Liver (tissue), 3 donors: Measurements from ENCODE around the gene ZNF862.

Experiments used
- CTCF ChIP-seq: fragments of 150-350 bp; IDR thresholded peaks from 2 replicates; pipeline ENCODE4 v1.5.1; 2017; ENCODE audit warnings: improper control_type of control experiment, low read depth, low read length; ENCODE audit not compliant: missing input control
- EGR1 ChIP-seq, 2 donors: IDR thresholded peaks; 2 replicates each; pipeline ENCODE4 v1.6.1; 2016 to 2018; ENCODE audit warnings: antibody characterized with exemption in 2 of 2, low read depth in 2 of 2
- FOXA1 ChIP-seq: IDR thresholded peaks from 2 replicates; pipeline ENCODE4 v1.6.1; 2016; ENCODE audit warnings: antibody characterized with exemption
- HNF4A ChIP-seq, 2 donors: conservative IDR thresholded peaks; 2 replicates each; pipeline ENCODE4 v1.6.1; 2016; ENCODE audit warnings: antibody characterized with exemption in 2 of 2, mild to moderate bottlenecking in 2 of 2
- HNF4G ChIP-seq: IDR thresholded peaks from 2 replicates; pipeline ENCODE4 v1.6.1; 2016; ENCODE audit warnings: antibody characterized with exemption
- MAX ChIP-seq: IDR thresholded peaks from 2 replicates; pipeline ENCODE4 v1.6.1; 2016; ENCODE audit warnings: antibody characterized with exemption
- RAD21 ChIP-seq, 2 donors: IDR thresholded peaks; 2 replicates each; pipeline ENCODE4 v1.6.1; 2016; ENCODE audit warnings: antibody characterized with exemption in 2 of 2, mild to moderate bottlenecking in 2 of 2
- RXRA ChIP-seq, 2 donors: IDR thresholded peaks; 2 replicates each; pipeline ENCODE4 v1.6.1; 2017 to 2018; ENCODE audit warnings: antibody characterized with exemption in 2 of 2, mild to moderate bottlenecking in 1 of 2
- SP1 ChIP-seq: IDR thresholded peaks from 2 replicates; pipeline ENCODE4 v1.6.1; 2018; ENCODE audit warnings: antibody characterized with exemption, mild to moderate bottlenecking
- TAF1 ChIP-seq: conservative IDR thresholded peaks from 2 replicates; pipeline ENCODE4 v1.6.1; 2016; ENCODE audit warnings: antibody characterized with exemption, mild to moderate bottlenecking
- YY1 ChIP-seq: IDR thresholded peaks from 2 replicates; pipeline ENCODE4 v1.6.1; 2016; ENCODE audit warnings: antibody characterized with exemption, mild to moderate bottlenecking
- TF ChIP-seq, protein P1 (sequence below): IDR thresholded peaks from 2 replicates; pipeline ENCODE4 v1.6.1; 2016; ENCODE audit warnings: antibody characterized with exemption
- donor health status: healthy.
- donor health status: healthy.

GRCh38 chr7:149850007-149850594 lies 11.9 kb downstream of the ZNF862 start:
- TF ChIP-seq CTCF (no peak), MAX (no peak), TAF1 (no peak), FOXA1 (no peak), HNF4A (conservative IDR thresholded peaks at IDR 0.05) (no peak), SP1 (no peak), RXRA (IDR thresholded peaks at IDR 0.05) (no peak), RAD21 (IDR thresholded peaks at IDR 0.05) (no peak), EGR1 (IDR thresholded peaks at IDR 0.05; ENCODE audit: low read depth in 2 of 2) (no peak), HNF4G (no peak), YY1 (no peak)
- TF ChIP-seq, protein P1, sequence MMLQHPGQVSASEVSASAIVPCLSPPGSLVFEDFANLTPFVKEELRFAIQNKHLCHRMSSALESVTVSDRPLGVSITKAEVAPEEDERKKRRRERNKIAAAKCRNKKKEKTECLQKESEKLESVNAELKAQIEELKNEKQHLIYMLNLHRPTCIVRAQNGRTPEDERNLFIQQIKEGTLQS, result no peak
